ENCODE measurements around the gene DESI1.

DNA sequence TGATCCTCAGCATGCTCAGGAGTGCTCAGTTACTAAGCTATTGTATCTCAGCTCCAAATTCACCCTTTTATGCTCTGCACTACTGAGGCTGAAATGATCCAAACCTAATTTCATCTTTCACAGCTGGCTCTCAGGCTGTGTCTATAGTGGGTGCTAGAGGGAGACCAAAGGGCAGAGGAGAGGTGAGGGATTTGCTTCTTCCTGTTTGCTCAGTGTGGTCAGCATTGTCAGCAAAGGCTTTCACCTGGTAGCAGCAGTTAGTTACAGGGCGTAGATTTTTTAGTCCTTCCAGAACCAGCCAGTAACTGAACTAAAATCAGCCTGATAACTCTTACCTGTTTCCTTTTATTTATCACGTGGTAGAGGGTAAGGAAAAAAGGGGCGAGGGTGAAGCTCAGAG, 33.5 kb upstream of the DESI1 start:
- TF ChIP-seq, protein P1, sequence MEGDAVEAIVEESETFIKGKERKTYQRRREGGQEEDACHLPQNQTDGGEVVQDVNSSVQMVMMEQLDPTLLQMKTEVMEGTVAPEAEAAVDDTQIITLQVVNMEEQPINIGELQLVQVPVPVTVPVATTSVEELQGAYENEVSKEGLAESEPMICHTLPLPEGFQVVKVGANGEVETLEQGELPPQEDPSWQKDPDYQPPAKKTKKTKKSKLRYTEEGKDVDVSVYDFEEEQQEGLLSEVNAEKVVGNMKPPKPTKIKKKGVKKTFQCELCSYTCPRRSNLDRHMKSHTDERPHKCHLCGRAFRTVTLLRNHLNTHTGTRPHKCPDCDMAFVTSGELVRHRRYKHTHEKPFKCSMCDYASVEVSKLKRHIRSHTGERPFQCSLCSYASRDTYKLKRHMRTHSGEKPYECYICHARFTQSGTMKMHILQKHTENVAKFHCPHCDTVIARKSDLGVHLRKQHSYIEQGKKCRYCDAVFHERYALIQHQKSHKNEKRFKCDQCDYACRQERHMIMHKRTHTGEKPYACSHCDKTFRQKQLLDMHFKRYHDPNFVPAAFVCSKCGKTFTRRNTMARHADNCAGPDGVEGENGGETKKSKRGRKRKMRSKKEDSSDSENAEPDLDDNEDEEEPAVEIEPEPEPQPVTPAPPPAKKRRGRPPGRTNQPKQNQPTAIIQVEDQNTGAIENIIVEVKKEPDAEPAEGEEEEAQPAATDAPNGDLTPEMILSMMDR (IDR thresholded peaks at IDR 0.05), result no peak
- no peak for TF ChIP-seq POLR2A (IDR thresholded peaks at IDR 0.05)
